Large intestine (tissue), 3 donors: ENCODE data around the gene AGT. TPM values are rescaled to one million over a fixed set of nuclear protein-coding genes. Genes with fewer than 3 reads are reported as not detected.
"Not testable (repeated sequence)": the region's sequence is repeated elsewhere in the genome, so short reads cannot be mapped to it uniquely, and the experiment has no call there.

ENCODE experiments used
- DNase-seq, 2 donors: peaks; one replicate each; pipeline versions ENCODE4 v3.0.0 to v3.0.0-alpha.2; 2013
- H3K27ac ChIP-seq: one replicate; pipeline ENCODE4 v1.5.1; 2013; ENCODE audit warnings: low read length
- H3K27me3 ChIP-seq: 2 replicates; pipeline ENCODE4 v1.6.1; 2013; ENCODE audit warnings: low read length; ENCODE audit not compliant: control insufficient read depth, insufficient read depth
- H3K36me3 ChIP-seq: 2 replicates; pipeline ENCODE4 v1.6.1; 2013; ENCODE audit warnings: low read length; ENCODE audit not compliant: control insufficient read depth, insufficient read depth
- H3K4me1 ChIP-seq: one replicate; pipeline ENCODE4 v1.6.1; 2013; ENCODE audit warnings: low read length; ENCODE audit not compliant: control insufficient read depth, insufficient read depth
- H3K4me3 ChIP-seq: one replicate; pipeline ENCODE4 v1.5.1; 2013; ENCODE audit warnings: low read length
- H3K9me3 ChIP-seq: one replicate; pipeline ENCODE4 v1.6.1; 2013; ENCODE audit warnings: mild to moderate bottlenecking, low read depth, low read length, moderate library complexity; ENCODE audit not compliant: control insufficient read depth
- WGBS: methylation state at CpG from one replicate; pipeline ENCODE4 v1.1.5; 2013; ENCODE audit warnings: low lambda C conversion rate; ENCODE audit not compliant: insufficient coverage; 5-methylcytosine and 5-hydroxymethylcytosine counted together
- polyA plus RNA-seq: library from polyadenylated mRNA; unstranded; fragments of 120-200 nt; gene quantifications from one replicate; pipeline ENCODE4 v1.2.1, GENCODE V29; 2013

AGT gene
- polyA plus RNA-seq, 1 donor, result 191 TPM

- DNase-seq, result no peak
- Histone ChIP-seq H3K4me3 (no peak overlapping the region), H3K27me3 (no peaks in the 10 kb centered on the region), H3K36me3 (peaks cover 23% of the 10 kb centered on the region), H3K27ac (no peak overlapping the region), H3K9me3 (no peaks in the 10 kb centered on the region), H3K4me1 (peaks cover 23% of the 10 kb centered on the region)
- no CpG with 5 or more reads among the region's 17 CpGs for WGBS
Measured at GRCh38 chr1:230701434-230701833, 12.5 kb downstream of the AGT start.

GRCh38 chr1:230700132-230700531, 13.8 kb downstream of the AGT start:
- no peaks in the 10 kb centered on the region for H3K9me3 ChIP-seq
- 94% methylated on average over 3 of the region's 4 CpGs for WGBS
- peaks cover 21% of the 10 kb centered on the region for H3K4me1 ChIP-seq
- no peaks in the 10 kb centered on the region for H3K27me3 ChIP-seq
- DNase-seq, result no peak
- H3K4me3 ChIP-seq, result no peak overlapping the region
- peaks cover 16% of the 10 kb centered on the region for H3K36me3 ChIP-seq
- no peak overlapping the region for H3K27ac ChIP-seq

- Histone ChIP-seq H3K9me3 (no peaks in the 10 kb centered on the region), H3K27me3 (no peaks in the 10 kb centered on the region), H3K27ac (no peak overlapping the region), H3K36me3 (peaks cover 13% of the 10 kb centered on the region), H3K4me1 (peaks cover 21% of the 10 kb centered on the region), H3K4me3 (no peak overlapping the region)
- no CpG with 5 or more reads among the region's 1 CpG for WGBS
- no peak for DNase-seq
Measured at GRCh38 chr1:230699716-230700115, 14.2 kb downstream of the AGT start.

- peaks cover 21% of the 10 kb centered on the region for H3K4me1 ChIP-seq
- H3K27ac ChIP-seq, H3K9me3 ChIP-seq, H3K4me3 ChIP-seq, H3K27me3 ChIP-seq, DNase-seq: not testable (repeated sequence)
- peaks cover 14% of the 10 kb centered on the region for H3K36me3 ChIP-seq
Measured at GRCh38 chr1:230698964-230699363, 15.0 kb downstream of the AGT start.

GRCh38 chr1:230698130-230698529, 15.8 kb downstream of the AGT start:
- 100% methylated on average over 1 of the region's 14 CpGs for WGBS
- H3K27ac ChIP-seq, result no peak overlapping the region
- no peak for DNase-seq
- no peak overlapping the region for H3K4me3 ChIP-seq
- no peaks in the 10 kb centered on the region for H3K27me3 ChIP-seq
- H3K4me1 ChIP-seq, result peaks cover 16% of the 10 kb centered on the region
- H3K36me3 ChIP-seq, result peaks cover 21% of the 10 kb centered on the region
- no peaks in the 10 kb centered on the region for H3K9me3 ChIP-seq

GRCh38 chr1:230696722-230697437, 17.0 kb downstream of the AGT start:
- Histone ChIP-seq H3K4me1 (peaks cover 4% of the 10 kb centered on the region), H3K4me3 (no peak overlapping the region), H3K9me3 (no peaks in the 10 kb centered on the region), H3K36me3 (peaks cover 24% of the 10 kb centered on the region), H3K27me3 (no peaks in the 10 kb centered on the region), H3K27ac (no peak overlapping the region)
- WGBS, result no CpG with 5 or more reads among the region's 7 CpGs
- DNase-seq, result no peak

GRCh38 chr1:230696218-230696617, 17.7 kb downstream of the AGT start:
- no CpG with 5 or more reads among the region's 8 CpGs for WGBS
- Histone ChIP-seq H3K27me3 (no peaks in the 10 kb centered on the region), H3K9me3 (no peaks in the 10 kb centered on the region), H3K27ac (no peak overlapping the region), H3K36me3 (peaks cover 25% of the 10 kb centered on the region), H3K4me3 (no peak overlapping the region), H3K4me1 (no peaks in the 10 kb centered on the region)
- DNase-seq, result no peak

- H3K9me3 ChIP-seq, result no peaks in the 10 kb centered on the region
- H3K36me3 ChIP-seq, result peaks cover 31% of the 10 kb centered on the region
- H3K27me3 ChIP-seq, result no peaks in the 10 kb centered on the region
- H3K4me1 ChIP-seq, result no peaks in the 10 kb centered on the region
- no CpG with 5 or more reads among the region's 4 CpGs for WGBS
- DNase-seq, result no peak
- no peak overlapping the region for H3K4me3 ChIP-seq
- H3K27ac ChIP-seq, result no peak overlapping the region
Measured at GRCh38 chr1:230694991-230695390, 18.9 kb downstream of the AGT start.

GRCh38 chr1:230694464-230694863, 19.5 kb downstream of the AGT start:
- Histone ChIP-seq H3K27ac (no peak overlapping the region), H3K4me3 (no peak overlapping the region), H3K4me1 (no peaks in the 10 kb centered on the region), H3K27me3 (no peaks in the 10 kb centered on the region), H3K36me3 (peaks cover 36% of the 10 kb centered on the region), H3K9me3 (no peaks in the 10 kb centered on the region)
- no peak for DNase-seq
- WGBS, result no CpG with 5 or more reads among the region's 4 CpGs

GRCh38 chr1:230693777-230694176, 20.1 kb downstream of the AGT start:
- Histone ChIP-seq H3K27ac (no peak overlapping the region), H3K4me3 (no peak overlapping the region), H3K27me3 (no peaks in the 10 kb centered on the region), H3K4me1 (no peaks in the 10 kb centered on the region), H3K9me3 (no peaks in the 10 kb centered on the region), H3K36me3 (peaks cover 40% of the 10 kb centered on the region)
- DNase-seq, result no peak
- WGBS, result no CpG with 5 or more reads among the region's 8 CpGs

GRCh38 chr1:230693221-230693620, 20.7 kb downstream of the AGT start:
- Histone ChIP-seq H3K27ac (no peak overlapping the region), H3K36me3 (peaks cover 46% of the 10 kb centered on the region), H3K4me1 (no peaks in the 10 kb centered on the region), H3K9me3 (no peaks in the 10 kb centered on the region), H3K4me3 (no peak overlapping the region), H3K27me3 (no peaks in the 10 kb centered on the region)
- no peak for DNase-seq
- 86% methylated on average over 4 of the region's 6 CpGs for WGBS
